PC-3 (cell line): ENCODE data around the gene ENOX2. TPM values are rescaled to one million over a fixed set of nuclear protein-coding genes. Genes with fewer than 3 reads are reported as not detected.

ENCODE experiments used
- ATAC-seq: fragments of 200-7000 bp; cut with Tn5 transposase; 2 replicates; pipeline ENCODE4 v1.9.1; 2020; ENCODE audit warnings: mild to moderate bottlenecking, moderate library complexity
- BruUV-seq: library from RNA; stranded (reverse); fragments of 400-500 nt; replicated peaks from 2 replicates; lab custom pipeline; 2021; lab: Mats Ljungman, UMichigan
- CTCF ChIA-PET: fragments of 300-600 bp; sonication (Branson Sonifier 250); formaldehyde crosslinking; loops from one replicate; lab custom pipeline; 2022; ENCODE audit warnings: antibody characterized with exemption; lab: Charles Lee
- POLR2A ChIA-PET: fragments of 300-600 bp; sonication (Branson Sonifier 250); formaldehyde crosslinking; loops from one replicate; lab custom pipeline; 2022; ENCODE audit warnings: antibody characterized with exemption; ENCODE audit not compliant: unreplicated experiment; lab: Charles Lee
- DNase-seq: peaks from one replicate; pipeline ENCODE4 v3.0.0-alpha.2; 2015
- H2AFZ ChIP-seq: fragments of 300-600 bp; sonication (generic); 2 replicates; pipeline ENCODE4 v1.6.0; 2016; ENCODE audit warnings: antibody characterized with exemption, low read length
- H3F3A ChIP-seq: fragments of 300-600 bp; sonication (generic); one replicate; pipeline ENCODE4 v1.6.0; 2017; ENCODE audit warnings: antibody characterized with exemption, low read length, control low read depth, mild to moderate bottlenecking; ENCODE audit not compliant: unreplicated experiment
- H3K27ac ChIP-seq: fragments of 300-600 bp; sonication (generic); 2 replicates; pipeline ENCODE4 v1.5.1; 2016; ENCODE audit warnings: mild to moderate bottlenecking, low read length
- H3K27me3 ChIP-seq: fragments of 300-600 bp; sonication (generic); 2 replicates; pipeline ENCODE4 v1.6.1; 2016; ENCODE audit warnings: low read length, mixed read lengths
- H3K36me3 ChIP-seq: fragments of 300-600 bp; sonication (generic); 2 replicates; pipeline ENCODE4 v1.6.1; 2016; ENCODE audit warnings: low read depth, mixed run types, low read length, mixed read lengths
- H3K4me1 ChIP-seq: fragments of 300-600 bp; sonication (generic); 2 replicates; pipeline ENCODE4 v1.5.1; 2016; ENCODE audit warnings: low read length; ENCODE audit not compliant: insufficient read depth
- H3K4me2 ChIP-seq: fragments of 300-600 bp; sonication (generic); 2 replicates; pipeline ENCODE4 v1.6.0; 2016; ENCODE audit warnings: low read length
- H3K4me3 ChIP-seq: fragments of 300-600 bp; sonication (generic); 2 replicates; pipeline ENCODE4 v1.5.1; 2016; ENCODE audit warnings: mild to moderate bottlenecking, low read length, mixed read lengths
- H3K79me2 ChIP-seq: fragments of 300-600 bp; sonication (generic); 2 replicates; pipeline ENCODE4 v1.6.1; 2017; ENCODE audit warnings: low read length, mixed read lengths
- H3K9ac ChIP-seq: fragments of 300-600 bp; sonication (generic); 2 replicates; pipeline ENCODE4 v1.6.0; 2016; ENCODE audit warnings: mild to moderate bottlenecking, low read length
- H3K9me2 ChIP-seq: fragments of 300-600 bp; sonication (generic); replicated peaks from 2 replicates; pipeline ENCODE4 v1.6.1; 2016; ENCODE audit warnings: mixed run types, low read length, mixed read lengths
- H3K9me3 ChIP-seq: fragments of 300-600 bp; sonication (generic); 2 replicates; pipeline ENCODE4 v1.6.1; 2016; ENCODE audit warnings: low read length, mixed read lengths
- H4K20me1 ChIP-seq: fragments of 300-600 bp; sonication (generic); 2 replicates; pipeline ENCODE4 v1.6.1; 2016; ENCODE audit warnings: low read length, mixed read lengths
- CTCF ChIP-seq: fragments of 300-600 bp; sonication (generic); conservative IDR thresholded peaks from 2 replicates; pipeline ENCODE4 v1.5.1; 2017; ENCODE audit warnings: antibody characterized with exemption, low read depth, mild to moderate bottlenecking, low read length
- EZH2 ChIP-seq: fragments of 300-600 bp; sonication (generic); IDR thresholded peaks from one replicate; pipeline ENCODE4 v1.6.1; 2017; ENCODE audit warnings: antibody characterized with exemption, mild to moderate bottlenecking, low read length; ENCODE audit not compliant: unreplicated experiment
- EZH2phosphoT487 ChIP-seq: fragments of 300-600 bp; sonication (generic); IDR thresholded peaks from 2 replicates; pipeline ENCODE4 v1.6.1; 2018; ENCODE audit warnings: mild to moderate bottlenecking, antibody characterized with exemption, low read length, borderline replicate concordance
- intact Hi-C: fragments of 100-400 bp; cut with micrococcal nuclease; formaldehyde crosslinking; loops from 2 replicates; pipeline ENCODE4 v1.9.0; 2023
- total RNA-seq: library from RNA; depleted of rRNA; stranded (reverse); fragments of >200 nt; gene quantifications from 2 replicates; pipeline ENCODE4 v1.2.3, GENCODE V29; 2014

Gene ENOX2
- total RNA-seq, 1 experiment from 2014 or later: 11.8 TPM

GRCh38 chrX:130734713-130735112 is 168.3 kb downstream of the ENOX2 start:
- ChIA-PET POLR2A (no interaction called here), CTCF (no interaction called here)
- Histone ChIP-seq H3K36me3 (no peaks in the 10 kb centered on the region), H2AFZ (no peak overlapping the region), H3K27me3 (no peaks in the 10 kb centered on the region), H3K79me2 (no peaks in the 10 kb centered on the region), H3K4me3 (no peak overlapping the region), H3K9me2 (no peaks in the 10 kb centered on the region), H3K4me2 (no peak overlapping the region), H3K9me3 (no peaks in the 10 kb centered on the region), H3K9ac (no peak overlapping the region), H3K27ac (no peak overlapping the region), H3F3A (no peaks in the 10 kb centered on the region), H3K4me1 (no peaks in the 10 kb centered on the region), H4K20me1 (no peaks in the 10 kb centered on the region)
- no TSS peak for BruUV-seq
- DNase-seq (no peak), ATAC-seq (no peak)
- intact Hi-C loops: no loop called here
- TF ChIP-seq CTCF (no peak), EZH2phosphoT487 (no peak), EZH2 (no peak)

- intact Hi-C loops: loop anchor here (10.0 kb wide), 1 partner anchor 333 kb away; no protein-coding TSS in a partner anchor
- CTCF ChIA-PET: no interaction called here
- Histone ChIP-seq H3K4me1 (peaks cover 17% of the 10 kb centered on the region; the same call in 1 of the 2 replicates), H3K9me3 (no peaks in the 10 kb centered on the region), H2AFZ (no peak overlapping the region), H3F3A (no peaks in the 10 kb centered on the region), H3K27me3 (no peaks in the 10 kb centered on the region), H3K4me3 (no peak overlapping the region), H3K36me3 (no peaks in the 10 kb centered on the region; the same call in 1 of the 2 replicates), H3K79me2 (no peaks in the 10 kb centered on the region), H3K9me2 (no peaks in the 10 kb centered on the region), H4K20me1 (no peaks in the 10 kb centered on the region), H3K4me2 (no peak overlapping the region), H3K27ac (no peak overlapping the region), H3K9ac (no peak overlapping the region)
- DNase-seq (peak; percentile 59), ATAC-seq (peak; percentile 42)
- POLR2A ChIA-PET: no interaction called here
- BruUV-seq: no TSS peak
- TF ChIP-seq EZH2phosphoT487 (no peak), EZH2 (no peak), CTCF (no peak)
These were observed 174.8 kb downstream of the ENOX2 start for GRCh38 chrX:130728208-130728607.

- Histone ChIP-seq H3K79me2 (no peaks in the 10 kb centered on the region), H3K9me2 (no peaks in the 10 kb centered on the region), H3K27ac (peak overlapping the region; percentile 15), H3F3A (no peaks in the 10 kb centered on the region), H3K9me3 (no peaks in the 10 kb centered on the region), H2AFZ (no peak overlapping the region), H3K4me2 (no peak overlapping the region), H3K4me1 (peaks cover 19% of the 10 kb centered on the region; the same call in 1 of the 2 replicates), H3K9ac (no peak overlapping the region), H3K27me3 (no peaks in the 10 kb centered on the region), H3K4me3 (no peak overlapping the region), H4K20me1 (no peaks in the 10 kb centered on the region), H3K36me3 (no peaks in the 10 kb centered on the region; the same call in 1 of the 2 replicates)
- DNase-seq (peak; percentile 39), ATAC-seq (peak; percentile 17; the same call in 1 of the 2 replicates)
- intact Hi-C loops: loop anchor here (10.0 kb wide), 1 partner anchor 332 kb away; no protein-coding TSS in a partner anchor
- BruUV-seq: no TSS peak
- ChIA-PET POLR2A (no interaction called here), CTCF (interaction anchor here (1.8 to 2.1 kb wide), 2 partner anchors 151 to 187 kb away, joined by 7 to 13 read pairs; no protein-coding TSS in a partner anchor)
- TF ChIP-seq EZH2: no peak
- TF ChIP-seq EZH2phosphoT487: no peak
- no peak for TF ChIP-seq CTCF
These were observed 176.3 kb downstream of the ENOX2 start for GRCh38 chrX:130726661-130727060.
